Upper lobe of right lung (tissue), 1 donor: Measurements from ENCODE around the gene AK5. TPM values are rescaled to one million over a fixed set of nuclear protein-coding genes. Genes with fewer than 3 reads are reported as not detected.

ENCODE experiments used
- ATAC-seq: fragments of 200-7000 bp; cut with Tn5 transposase; one replicate; pipeline ENCODE4 v1.9.1; 2020; ENCODE audit warnings: mild to moderate bottlenecking, moderate library complexity
- DNase-seq: peaks from one replicate; pipeline ENCODE4 v3.0.0-alpha.2; 2020
- H3K27ac ChIP-seq: fragments of 200-600 bp; one replicate; pipeline ENCODE4 v1.8.0; 2022
- H3K27me3 ChIP-seq: fragments of 200-600 bp; one replicate; pipeline ENCODE4 v1.8.0; 2022; ENCODE audit warnings: mild to moderate bottlenecking
- H3K36me3 ChIP-seq: fragments of 200-600 bp; one replicate; pipeline ENCODE4 v1.8.0; 2022
- H3K4me1 ChIP-seq: fragments of 200-600 bp; one replicate; pipeline ENCODE4 v1.8.0; 2022
- H3K4me3 ChIP-seq: fragments of 200-600 bp; one replicate; pipeline ENCODE4 v1.8.0; 2022; ENCODE audit warnings: mild to moderate bottlenecking
- H3K9me3 ChIP-seq: fragments of 200-600 bp; one replicate; pipeline ENCODE4 v1.8.0; 2022
- CTCF ChIP-seq: fragments of 200-600 bp; IDR thresholded peaks from one replicate; pipeline ENCODE4 v1.8.0; 2022; ENCODE audit warnings: antibody characterized with exemption
- intact Hi-C: fragments of 100-400 bp; cut with DNase I; formaldehyde crosslinking; loops from one replicate; pipeline ENCODE4 v1.11.0; 2022
- total RNA-seq: library from RNA; stranded (reverse); fragmentation: NEBNext Ultra II Directional; extraction: Animal tissue kit (Norgen Biotek cat#: 25700); gene quantifications from one replicate; pipeline ENCODE4 v1.2.1, GENCODE V29; 2021
- donor health status: DM: no; HTN: yes; CAD: no; lungs with severe emphysema.

Gene AK5
- total RNA-seq, 1 donor from 2014 or later, result not detected

GRCh38 chr1:77354536-77354935, 72.7 kb downstream of the AK5 start:
- H3K36me3 ChIP-seq, result no peaks in the 10 kb centered on the region
- DNase-seq (no peak), ATAC-seq (no peak)
- no peaks in the 10 kb centered on the region for H3K4me1 ChIP-seq
- H3K4me3 ChIP-seq, result no peak overlapping the region
- no peaks in the 10 kb centered on the region for H3K9me3 ChIP-seq
- intact Hi-C loops, result no loop called here
- no peaks in the 10 kb centered on the region for H3K27me3 ChIP-seq
- no peak for TF ChIP-seq CTCF
- H3K27ac ChIP-seq, result no peak overlapping the region

- no peaks in the 10 kb centered on the region for H3K27me3 ChIP-seq
- no peak overlapping the region for H3K27ac ChIP-seq
- ATAC-seq (no peak), DNase-seq (no peak)
- no peaks in the 10 kb centered on the region for H3K9me3 ChIP-seq
- no peak overlapping the region for H3K4me3 ChIP-seq
- H3K36me3 ChIP-seq, result no peaks in the 10 kb centered on the region
- TF ChIP-seq CTCF, result no peak
- intact Hi-C loops, result no loop called here
- no peaks in the 10 kb centered on the region for H3K4me1 ChIP-seq
These were observed 73.2 kb downstream of the AK5 start for GRCh38 chr1:77355010-77355409.

GRCh38 chr1:77356136-77356535, 74.3 kb downstream of the AK5 start:
- no peaks in the 10 kb centered on the region for H3K36me3 ChIP-seq
- TF ChIP-seq CTCF, result no peak
- H3K9me3 ChIP-seq, result no peaks in the 10 kb centered on the region
- no peak overlapping the region for H3K27ac ChIP-seq
- intact Hi-C loops, result no loop called here
- no peak for ATAC-seq
- no peaks in the 10 kb centered on the region for H3K27me3 ChIP-seq
- DNase-seq, result no peak
- no peak overlapping the region for H3K4me3 ChIP-seq
- no peaks in the 10 kb centered on the region for H3K4me1 ChIP-seq

GRCh38 chr1:77360256-77360655, 78.4 kb downstream of the AK5 start:
- no peak for ATAC-seq
- Histone ChIP-seq H3K27ac (no peak overlapping the region), H3K4me3 (no peak overlapping the region), H3K9me3 (no peaks in the 10 kb centered on the region), H3K4me1 (no peaks in the 10 kb centered on the region), H3K27me3 (no peaks in the 10 kb centered on the region), H3K36me3 (no peaks in the 10 kb centered on the region)
- no peak for DNase-seq
- no peak for TF ChIP-seq CTCF
- intact Hi-C loops, result no loop called here

- intact Hi-C loops, result no loop called here
- no peaks in the 10 kb centered on the region for H3K36me3 ChIP-seq
- ATAC-seq (no peak), DNase-seq (no peak)
- no peak overlapping the region for H3K4me3 ChIP-seq
- H3K27ac ChIP-seq, result no peak overlapping the region
- H3K27me3 ChIP-seq, result no peaks in the 10 kb centered on the region
- no peak for TF ChIP-seq CTCF
- no peaks in the 10 kb centered on the region for H3K4me1 ChIP-seq
- no peaks in the 10 kb centered on the region for H3K9me3 ChIP-seq
These were observed 79.8 kb downstream of the AK5 start for GRCh38 chr1:77361621-77362020.

- intact Hi-C loops, result no loop called here
- Histone ChIP-seq H3K27ac (no peak overlapping the region), H3K4me3 (no peak overlapping the region), H3K36me3 (no peaks in the 10 kb centered on the region), H3K27me3 (no peaks in the 10 kb centered on the region), H3K4me1 (no peaks in the 10 kb centered on the region), H3K9me3 (no peaks in the 10 kb centered on the region)
- no peak for DNase-seq
- ATAC-seq, result no peak
- no peak for TF ChIP-seq CTCF
These were observed 88.3 kb downstream of the AK5 start for GRCh38 chr1:77370161-77370560.
